ENCODE results near the gene STEAP1.
"Not testable (repeated sequence)": the region's sequence is repeated elsewhere in the genome, so short reads cannot be mapped to it uniquely, and the experiment has no call there.

- TF ChIP-seq POLR2AphosphoS5, TAF1, SPI1, POLR2A (IDR thresholded peaks at IDR 0.05; ENCODE audit: low read depth, low read length): not testable (repeated sequence)
These were observed 34.1 kb upstream of the STEAP1 start for GRCh38 chr7:90120205-90120604.
